Adrenal gland (tissue), 12 donors: ENCODE measurements around the gene EHMT1. TPM values are rescaled to one million over a fixed set of nuclear protein-coding genes. Genes with fewer than 3 reads are reported as not detected.
A peak's percentile ranks its signal among the peaks of the same experiment; 100 is the strongest.

Experiments used
- DNase-seq, 7 donors: peaks; one replicate each; pipeline ENCODE4 v3.0.0-alpha.2; 2019 to 2020
- H3K27ac ChIP-seq, 5 donors: fragments of 200-600 bp; sonication (generic) in 4 of 5; 1 replicate in 3 of 5; 2 replicates in 2 of 5; pipeline versions ENCODE4 v1.5.1 to v1.8.0; 2016 to 2020; ENCODE audit warnings: mild to moderate bottlenecking in 1 of 5
- H3K27me3 ChIP-seq: fragments of 200-600 bp; 2 replicates; pipeline ENCODE4 v1.8.0; 2021
- H3K36me3 ChIP-seq, 2 donors: fragments of 200-600 bp; replicated peaks in 1 of 2; 1 replicate in 1 of 2; 2 replicates in 1 of 2; pipeline versions ENCODE4 v1.5.1 to v1.8.0; 2018 to 2022
- H3K4me1 ChIP-seq, 2 donors: fragments of 200-600 bp; replicated peaks in 1 of 2; 1 replicate in 1 of 2; 2 replicates in 1 of 2; pipeline versions ENCODE4 v1.5.1 to v1.8.0; 2018 to 2021
- H3K4me3 ChIP-seq, 4 donors: fragments of 200-600 bp; sonication (generic) in 3 of 4; one replicate each; pipeline ENCODE4 v1.5.1; 2016 to 2018
- H3K9me3 ChIP-seq, 3 donors: fragments of 200-600 bp; sonication (generic) in 1 of 3; replicated peaks in 1 of 3; 1 replicate in 2 of 3; 2 replicates in 1 of 3; pipeline versions ENCODE4 v1.5.1 to v1.8.0; 2016 to 2021
- POLR2A ChIP-seq, 2 donors: fragments of 450-650 bp; IDR thresholded peaks; one replicate each; pipeline ENCODE4 v1.6.1; 2017; ENCODE audit warnings: antibody characterized with exemption in 2 of 2, mild to moderate bottlenecking in 2 of 2, moderate library complexity in 1 of 2
- WGBS, 4 donors: extraction: QIAGEN DNeasy Blood & Tissue Kit in 2 of 4; methylation state at CpG; one replicate each; pipeline versions ENCODE4 v1.1.5 to v1.1.7; 2013 to 2017; 5-methylcytosine and 5-hydroxymethylcytosine counted together
- intact Hi-C, 2 donors: fragments of 100-400 bp; cut with DNase I; formaldehyde crosslinking; loops; one replicate each; pipeline versions ENCODE4 v1.14.1 to v1.15.0; 2022 to 2023
- polyA plus RNA-seq, 3 donors: library from polyadenylated mRNA; stranded (reverse); fragments of 200-250 nt in 2 of 3; fragments of 350-450 nt in 1 of 3; fragmentation: Illumina TruSeq in 1 of 3; extraction: RNeasy Lipid Tissue Mini Kit (QIAGEN cat#74804) in 1 of 3; gene quantifications; one replicate each; pipeline ENCODE4 v1.2.3, GENCODE V29; 2013 to 2014
- total RNA-seq, 9 donors: library from RNA; depleted of rRNA in 4 of 9; stranded (reverse); fragments of >200 nt in 4 of 9; fragments of 120-200 nt in 1 of 9; fragmentation: NEBNext Ultra II Directional in 1 of 9; extraction: Animal tissue kit (Norgen Biotek cat#: 25700) in 1 of 9; gene quantifications; one replicate each; pipeline versions ENCODE4 v1.1.0 to v1.2.4, GENCODE V29; 2013 to 2023
- TF ChIP-seq, protein P1 (sequence below), 6 experiments: fragments of 450-650 bp in 4 of 6; fragments of 200-600 bp in 2 of 6; sonication (generic) in 1 of 6; IDR thresholded peaks; 1 replicate in 5 of 6; 2 replicates in 1 of 6; pipeline versions ENCODE4 v1.5.1 to v1.8.0; 2016 to 2021; ENCODE audit warnings: antibody characterized with exemption in 6 of 6, mild to moderate bottlenecking in 2 of 6, moderate library complexity in 1 of 6
- donor health status: healthy with polysubstance abuse.
- donor health status: Bipolar disorder and iron deficiency.
- donor health status: DM: yes; HTN: yes; CAD: no.
- donor health status: DM: no; HTN: no; CAD: no.
- donor health status: DM: no; HTN: no; CAD: no.
- donor health status: DM: yes; HTN: yes; CAD: no.

The EHMT1 gene
- total and polyA plus RNA-seq, 12 donors, result 42.0 to 171 (median 71.0) TPM

DNA sequence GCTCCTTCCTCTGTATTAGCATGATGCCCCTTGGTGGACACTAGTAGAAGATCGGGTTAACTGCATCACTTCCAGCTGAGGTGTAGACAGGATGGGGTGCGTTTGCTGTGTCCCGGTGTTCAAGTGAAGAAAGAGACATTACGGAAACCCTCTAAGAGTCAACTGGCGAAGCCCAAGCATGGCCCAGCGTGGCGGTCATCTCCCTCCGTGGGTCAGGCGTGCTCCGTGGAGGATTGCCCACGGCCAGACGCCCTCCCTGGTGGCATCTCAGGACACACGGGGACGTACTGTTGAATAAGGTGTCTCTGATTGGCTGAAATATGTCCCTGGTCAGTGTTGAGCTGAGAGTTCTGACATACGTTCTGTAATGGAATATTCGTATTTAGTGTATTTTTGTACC lies 139.3 kb downstream of the EHMT1 start:
- DNase-seq, result peak in 1 of 7 donors; percentile 30
- intact Hi-C loops, result no loop called here

DNA sequence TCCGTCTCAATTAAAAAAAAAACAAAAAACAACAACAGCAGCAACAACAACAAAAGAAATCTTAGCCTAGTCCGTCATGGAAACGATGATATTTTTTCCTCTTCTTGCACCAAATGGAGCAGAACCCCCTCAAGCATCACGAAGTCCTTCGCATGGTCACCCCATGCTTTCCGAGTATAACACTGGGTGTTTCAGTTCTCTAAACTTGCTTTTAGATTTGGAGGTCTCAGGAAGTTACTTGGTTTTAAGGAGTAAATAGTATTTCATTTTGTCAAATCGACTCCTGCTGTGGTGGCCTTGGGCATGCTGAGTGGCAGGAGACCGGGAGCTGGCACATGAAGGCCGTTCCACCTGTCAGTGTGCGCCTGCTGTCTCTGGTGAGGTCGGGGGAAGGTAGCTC lies 140.3 kb downstream of the EHMT1 start:
- peaks cover 31 to 39% of the 10 kb centered on the region in 2 donors for H3K4me1 ChIP-seq
- TF ChIP-seq POLR2A (IDR thresholded peaks at IDR 0.05), result no peak
- intact Hi-C loops, result no loop called here
- DNase-seq, result no peak
- peak overlapping the region in 3 of 5 donors; percentile 83 to 88 (median 86) for H3K27ac ChIP-seq
- no peaks in the 10 kb centered on the region for H3K27me3 ChIP-seq
- no peaks in the 10 kb centered on the region for H3K9me3 ChIP-seq
- peaks cover 0 to 46% of the 10 kb centered on the region in 2 donors for H3K36me3 ChIP-seq
- H3K4me3 ChIP-seq, result no peak overlapping the region
- WGBS, 4 donors, result 84 to 88% (median 86%) methylated on average over 11 of the region's 11 CpGs

More for the DNA sequence above, 139.3 kb downstream of the EHMT1 start:
- H3K27ac ChIP-seq, result no peak overlapping the region
- H3K27me3 ChIP-seq, result no peaks in the 10 kb centered on the region
- TF ChIP-seq, protein P1, sequence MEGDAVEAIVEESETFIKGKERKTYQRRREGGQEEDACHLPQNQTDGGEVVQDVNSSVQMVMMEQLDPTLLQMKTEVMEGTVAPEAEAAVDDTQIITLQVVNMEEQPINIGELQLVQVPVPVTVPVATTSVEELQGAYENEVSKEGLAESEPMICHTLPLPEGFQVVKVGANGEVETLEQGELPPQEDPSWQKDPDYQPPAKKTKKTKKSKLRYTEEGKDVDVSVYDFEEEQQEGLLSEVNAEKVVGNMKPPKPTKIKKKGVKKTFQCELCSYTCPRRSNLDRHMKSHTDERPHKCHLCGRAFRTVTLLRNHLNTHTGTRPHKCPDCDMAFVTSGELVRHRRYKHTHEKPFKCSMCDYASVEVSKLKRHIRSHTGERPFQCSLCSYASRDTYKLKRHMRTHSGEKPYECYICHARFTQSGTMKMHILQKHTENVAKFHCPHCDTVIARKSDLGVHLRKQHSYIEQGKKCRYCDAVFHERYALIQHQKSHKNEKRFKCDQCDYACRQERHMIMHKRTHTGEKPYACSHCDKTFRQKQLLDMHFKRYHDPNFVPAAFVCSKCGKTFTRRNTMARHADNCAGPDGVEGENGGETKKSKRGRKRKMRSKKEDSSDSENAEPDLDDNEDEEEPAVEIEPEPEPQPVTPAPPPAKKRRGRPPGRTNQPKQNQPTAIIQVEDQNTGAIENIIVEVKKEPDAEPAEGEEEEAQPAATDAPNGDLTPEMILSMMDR (IDR thresholded peaks at IDR 0.05), result no peak
- no peak for TF ChIP-seq POLR2A (IDR thresholded peaks at IDR 0.05)
- peaks cover 0 to 43% of the 10 kb centered on the region in 2 donors for H3K36me3 ChIP-seq
- H3K4me1 ChIP-seq, result peaks cover 31 to 39% of the 10 kb centered on the region in 2 donors
- no peaks in the 10 kb centered on the region for H3K9me3 ChIP-seq
- H3K4me3 ChIP-seq, result no peak overlapping the region
- WGBS, 4 donors, result 95 to 97% (median 96%) methylated on average over 16 of the region's 16 CpGs

DNA sequence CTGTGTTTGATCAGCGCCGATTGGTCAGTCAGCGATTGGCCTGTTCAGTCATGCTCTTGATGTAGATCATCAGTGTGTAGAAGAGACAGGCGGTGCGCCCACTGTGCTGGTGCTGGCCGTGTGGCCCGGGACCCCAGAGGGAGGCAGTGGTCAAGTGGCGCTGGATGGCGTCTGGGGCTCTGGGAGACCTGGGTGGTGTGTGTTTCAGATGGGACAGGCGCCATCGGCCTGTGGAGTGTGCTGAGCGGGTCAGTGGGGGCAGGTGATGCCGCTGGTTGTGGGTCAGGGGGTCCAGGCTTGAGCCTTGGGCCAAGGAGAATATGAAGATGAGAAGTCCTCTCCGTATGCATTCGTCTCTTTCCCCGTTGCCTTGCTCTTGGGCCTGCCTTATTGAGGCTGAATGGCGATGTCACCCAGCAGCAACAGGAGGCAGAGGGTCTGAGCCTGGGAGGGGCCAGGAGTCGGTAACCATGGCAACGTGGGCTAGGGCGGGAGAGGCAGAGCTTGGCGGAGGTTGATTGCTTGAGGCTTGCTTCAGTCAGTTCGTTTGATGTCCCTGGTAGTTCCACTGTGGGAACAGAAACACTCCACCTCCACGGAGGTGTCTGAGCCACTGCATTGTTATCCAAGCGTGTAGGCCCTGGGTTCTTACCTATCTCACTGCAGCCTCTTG lies 141.0 kb downstream of the EHMT1 start:
- Histone ChIP-seq H3K27me3 (no peaks in the 10 kb centered on the region), H3K4me1 (peaks cover 31 to 39% of the 10 kb centered on the region in 2 donors), H3K36me3 (peaks cover 0 to 46% of the 10 kb centered on the region in 2 donors), H3K9me3 (no peaks in the 10 kb centered on the region), H3K27ac (peak overlapping the region in 4 of 5 donors; percentile 38 to 88 (median 84)), H3K4me3 (no peak overlapping the region)
- intact Hi-C loops, result loop anchor here in 1 of 2 donors (10.0 kb wide), 1 partner anchor 85 kb away; no protein-coding TSS in a partner anchor
- 85 to 92% (median 88%) methylated on average over 13 to 24 of the region's 24 CpGs for WGBS, 4 donors
- TF ChIP-seq POLR2A (IDR thresholded peaks at IDR 0.05), result no peak
- TF ChIP-seq, protein P1 (IDR thresholded peaks at IDR 0.05), result no peak
- DNase-seq, result peak in 1 of 7 donors; percentile 19

DNA sequence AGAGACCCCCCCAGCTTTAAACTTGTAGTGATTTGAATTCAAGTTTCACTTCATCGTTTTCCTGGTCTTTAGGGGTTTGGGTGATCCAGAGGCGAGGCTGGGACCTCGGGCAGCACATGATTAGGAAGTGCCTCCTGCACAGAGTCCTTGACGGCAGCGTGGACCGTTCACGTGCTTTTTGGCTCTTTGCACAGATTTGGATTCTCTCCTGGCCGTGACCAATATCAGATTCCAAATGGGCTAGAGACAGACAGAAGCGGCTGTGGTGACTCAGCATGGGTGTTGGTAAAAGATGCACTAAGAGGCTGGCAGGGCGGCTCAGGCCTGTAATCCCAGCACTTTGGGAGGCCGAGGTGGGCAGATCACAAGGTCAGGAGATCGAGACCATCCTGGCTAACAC lies 141.6 kb downstream of the EHMT1 start:
- WGBS, 4 donors, result 31 to 59% (median 49%) methylated on average over 8 to 12 of the region's 12 CpGs
- peaks cover 31 to 39% of the 10 kb centered on the region in 2 donors for H3K4me1 ChIP-seq
- peak overlapping the region; percentile 44 to 88 (median 83) for H3K27ac ChIP-seq
- TF ChIP-seq, protein P1 (IDR thresholded peaks at IDR 0.05), result no peak
- TF ChIP-seq POLR2A (IDR thresholded peaks at IDR 0.05), result peak in 1 of 2 donors; percentile 47
- intact Hi-C loops, result loop anchor here in 1 of 2 donors (10.0 kb wide), 1 partner anchor 86 kb away; no protein-coding TSS in a partner anchor
- no peak overlapping the region for H3K4me3 ChIP-seq
- H3K9me3 ChIP-seq, result no peaks in the 10 kb centered on the region
- DNase-seq, result peak; percentile 77 to 95 (median 92)
- no peaks in the 10 kb centered on the region for H3K27me3 ChIP-seq
- peaks cover 0 to 39% of the 10 kb centered on the region in 2 donors for H3K36me3 ChIP-seq
